GM12891 (cell line): ENCODE data around the gene ING3.

Experiments
- PAX5 ChIP-seq: IDR thresholded peaks from 2 replicates; pipeline ENCODE4 v1.6.1; 2011; ENCODE audit warnings: low read length, moderate library complexity, mild to moderate bottlenecking; ENCODE audit not compliant: insufficient read depth, severe bottlenecking
- POLR2A ChIP-seq: IDR thresholded peaks from 2 replicates; pipeline ENCODE4 v1.6.1; 2011; ENCODE audit warnings: low read depth, low read length, control low read depth
- POLR2AphosphoS5 ChIP-seq: IDR thresholded peaks from 2 replicates; pipeline ENCODE4 v1.6.1; 2011; ENCODE audit warnings: low read depth, low read length, control low read depth
- POU2F2 ChIP-seq: IDR thresholded peaks from 2 replicates; pipeline ENCODE4 v1.6.1; 2011; ENCODE audit warnings: low read depth, mild to moderate bottlenecking, control low read depth, low read length, moderate library complexity
- SPI1 ChIP-seq: IDR thresholded peaks from 2 replicates; pipeline ENCODE4 v1.6.1; 2011; ENCODE audit warnings: low read depth, low read length, control low read depth
- TAF1 ChIP-seq: IDR thresholded peaks from 2 replicates; pipeline ENCODE4 v1.6.1; 2011; ENCODE audit warnings: low read depth, low read length, control low read depth

GRCh38 chr7:120990468-120991118 is 40.0 kb downstream of the ING3 start:
- TF ChIP-seq POU2F2 = no peak
- TF ChIP-seq POLR2AphosphoS5 = no peak
- no peak for TF ChIP-seq POLR2A
- TF ChIP-seq TAF1 = no peak
- TF ChIP-seq SPI1 = no peak
- TF ChIP-seq PAX5 = no peak
